ENCODE data around the gene MAOA.

GRCh38 chrX:43640482-43640881, 15.6 kb upstream of the MAOA start:
- TF ChIP-seq CTCF (conservative IDR thresholded peaks at IDR 0.05; ENCODE audit: low read depth, low read length) = no peak
- TF ChIP-seq EZH2phosphoT487 (IDR thresholded peaks at IDR 0.05; ENCODE audit: borderline replicate concordance, low read length) = no peak
- TF ChIP-seq EZH2 (IDR thresholded peaks at IDR 0.05; ENCODE audit: low read length, unreplicated experiment) = no peak
